Posterior cingulate gyrus (tissue), 11 donors: ENCODE results near the gene NTRK2.

Source experiments
- DNase-seq, 10 donors: peaks; one replicate each; pipeline versions ENCODE4 v3.0.0 to v3.0.0-alpha.2; 2020 to 2021; ENCODE audit warnings: mixed read lengths in 3 of 10
- intact Hi-C: fragments of 100-400 bp; cut with DNase I; formaldehyde crosslinking; loops from one replicate; pipeline ENCODE4 v1.15.1; 2023

Gene NTRK2

DNA sequence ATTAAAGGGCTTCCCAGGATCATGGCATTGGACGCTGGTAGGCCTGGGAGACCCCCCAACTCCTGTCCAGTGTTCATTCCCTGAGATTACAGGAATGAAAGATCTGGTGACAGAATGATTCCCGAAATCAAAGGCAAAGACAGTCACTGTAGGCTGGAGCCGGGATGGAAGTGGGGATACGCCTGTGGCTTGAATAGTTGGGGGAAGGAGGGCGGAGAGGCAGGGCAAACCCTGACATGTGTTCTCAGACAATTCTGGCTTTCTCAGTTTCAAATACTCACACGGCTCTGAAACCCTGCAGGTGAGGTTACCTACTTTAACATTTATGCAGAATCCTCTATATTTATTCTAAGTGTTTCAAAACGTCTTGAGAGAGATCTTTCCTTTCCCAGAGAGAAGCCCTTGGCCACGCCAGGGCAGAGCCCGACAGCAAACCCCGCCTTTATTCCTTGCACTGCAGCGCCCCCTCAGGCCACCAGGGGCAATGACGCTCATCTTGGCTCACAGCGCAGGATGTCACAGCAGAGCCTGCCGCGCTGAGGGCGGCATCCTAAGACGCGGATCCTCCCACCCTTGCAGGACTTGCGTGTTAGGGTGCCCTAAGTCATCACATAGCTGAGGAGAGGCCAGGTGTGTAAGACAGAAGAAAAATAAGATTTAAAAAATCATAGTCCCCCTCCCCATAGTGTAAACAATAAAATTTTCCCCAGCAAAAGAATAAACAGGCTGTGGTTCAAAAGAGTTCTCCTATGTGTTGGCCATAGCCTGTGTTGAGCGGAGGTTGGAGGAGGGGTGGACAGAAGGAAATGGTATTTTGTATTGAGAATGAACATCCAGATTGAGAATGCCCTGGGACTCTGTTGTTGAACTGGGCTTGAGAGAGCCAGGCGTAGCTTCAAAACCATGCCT lies 284.5 kb downstream of the NTRK2 start:
- intact Hi-C loops = loop anchor here (1.0 to 10.0 kb wide), 4 partner anchors 91 to 559 kb away; partner anchors contain the start of gene NTRK2
- DNase-seq = peak; percentile 74 to 97 (median 88)

DNA sequence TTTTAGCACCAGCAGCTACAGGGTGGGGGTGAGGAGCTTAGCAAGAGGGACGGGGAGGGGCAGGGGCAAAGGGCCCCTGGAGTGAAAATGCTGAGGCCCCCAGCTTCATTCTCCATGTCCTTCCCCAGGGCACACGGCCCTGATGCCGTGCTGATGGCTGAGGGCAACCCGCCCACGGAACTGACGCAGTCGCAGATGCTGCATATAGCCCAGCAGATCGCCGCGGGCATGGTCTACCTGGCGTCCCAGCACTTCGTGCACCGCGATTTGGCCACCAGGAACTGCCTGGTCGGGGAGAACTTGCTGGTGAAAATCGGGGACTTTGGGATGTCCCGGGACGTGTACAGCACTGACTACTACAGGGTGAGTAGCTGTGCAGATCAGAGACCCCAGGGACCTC lies 285.6 kb downstream of the NTRK2 start:
- DNase-seq = peak in 1 of 10 donors; percentile 80
- intact Hi-C loops = loop anchor here (2.0 to 10.0 kb wide), 3 partner anchors 90 to 560 kb away; partner anchors contain the start of gene NTRK2

DNA sequence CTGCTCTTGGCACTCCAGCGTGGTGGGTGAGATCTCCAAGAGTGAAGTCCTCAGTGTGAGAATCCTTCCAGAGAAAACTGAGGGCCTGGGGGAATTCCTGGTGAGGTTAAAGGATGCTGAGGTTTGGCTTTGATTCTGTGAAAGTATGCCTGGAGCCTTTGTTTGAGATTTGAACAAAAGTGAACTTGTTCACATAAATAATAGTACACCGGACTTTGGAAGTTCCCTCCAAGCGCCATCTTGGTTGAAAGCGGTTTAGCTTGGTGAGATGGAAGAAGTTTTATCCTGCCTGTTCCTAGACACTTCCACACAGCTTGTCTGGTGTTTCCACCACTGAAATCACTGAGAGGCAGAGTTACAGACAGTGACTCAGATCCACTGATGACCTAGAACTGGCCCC lies 286.4 kb downstream of the NTRK2 start:
- intact Hi-C loops = loop anchor here (2.0 to 10.0 kb wide), 3 partner anchors 89 to 561 kb away; partner anchors contain the start of gene NTRK2
- no peak for DNase-seq

DNA sequence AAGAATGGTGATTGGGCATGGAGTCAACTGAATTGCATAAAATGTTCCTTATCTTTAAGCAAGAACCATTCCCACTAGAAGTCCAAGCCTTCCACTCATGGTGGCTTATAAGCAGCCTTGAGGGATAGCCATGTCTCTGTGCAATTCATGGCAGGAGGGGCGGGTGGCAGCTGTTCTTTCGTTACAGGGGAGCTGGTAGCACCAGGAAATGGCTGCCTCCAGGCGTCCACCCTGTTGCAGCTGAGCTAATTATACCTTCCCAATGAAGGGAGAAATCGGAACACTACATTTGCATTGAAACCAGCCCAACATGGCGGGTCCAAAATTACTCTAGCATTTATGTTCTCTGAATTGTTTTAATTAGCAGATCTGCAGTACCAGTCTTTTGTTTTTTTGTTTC lies 289.8 kb downstream of the NTRK2 start:
- intact Hi-C loops = loop anchor here (10.0 kb wide), 2 partner anchors 85 to 565 kb away; no protein-coding TSS in a partner anchor
- peak in 2 of 10 donors; percentile 56 to 83 for DNase-seq

DNA sequence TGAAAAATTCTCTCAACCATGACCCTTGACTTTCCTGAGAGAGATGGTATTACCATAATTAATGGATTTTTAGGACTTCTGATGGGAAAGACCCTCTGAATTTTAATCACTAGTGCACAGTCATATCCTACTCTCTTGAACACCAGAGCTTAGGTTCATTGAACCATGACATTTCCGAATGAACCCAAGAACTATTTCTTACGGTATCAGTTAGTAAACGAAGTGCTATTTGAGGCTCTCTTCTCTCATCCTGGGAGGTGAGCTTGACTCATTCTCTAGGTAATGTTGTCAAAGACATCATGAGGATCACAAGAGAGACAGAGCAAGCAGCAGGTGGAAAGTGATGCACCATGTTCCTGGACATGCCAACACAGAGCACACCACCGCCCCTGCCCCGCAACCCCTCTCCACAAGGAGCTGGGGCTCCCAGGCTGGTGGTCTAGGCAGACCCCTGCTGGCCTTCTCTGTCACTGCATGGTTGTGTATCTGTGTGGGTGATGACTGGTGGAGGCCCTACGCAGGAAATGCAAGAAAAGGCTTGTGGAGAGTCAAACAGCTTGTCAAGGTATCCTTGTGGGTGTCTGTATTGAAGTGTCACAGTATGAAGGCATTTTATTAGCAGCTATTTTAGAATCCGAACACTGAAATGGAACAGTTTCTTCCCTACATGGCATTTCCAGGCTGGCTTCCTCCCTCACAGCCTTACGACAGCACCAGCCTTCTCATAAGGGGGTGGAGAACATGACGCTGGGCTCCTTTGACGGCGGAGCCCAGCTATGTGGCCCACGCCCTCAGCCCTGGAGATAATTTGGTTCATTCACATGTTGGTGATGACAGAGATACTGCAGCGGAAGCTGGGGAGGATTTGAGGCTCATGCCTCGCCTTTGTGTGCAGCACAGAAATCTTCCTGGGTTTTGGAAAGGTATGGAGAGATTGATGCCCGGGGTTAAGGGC lies 297.6 kb downstream of the NTRK2 start:
- DNase-seq = peak in 8 of 10 donors; percentile 45 to 94 (median 64)
- intact Hi-C loops = no loop called here

DNA sequence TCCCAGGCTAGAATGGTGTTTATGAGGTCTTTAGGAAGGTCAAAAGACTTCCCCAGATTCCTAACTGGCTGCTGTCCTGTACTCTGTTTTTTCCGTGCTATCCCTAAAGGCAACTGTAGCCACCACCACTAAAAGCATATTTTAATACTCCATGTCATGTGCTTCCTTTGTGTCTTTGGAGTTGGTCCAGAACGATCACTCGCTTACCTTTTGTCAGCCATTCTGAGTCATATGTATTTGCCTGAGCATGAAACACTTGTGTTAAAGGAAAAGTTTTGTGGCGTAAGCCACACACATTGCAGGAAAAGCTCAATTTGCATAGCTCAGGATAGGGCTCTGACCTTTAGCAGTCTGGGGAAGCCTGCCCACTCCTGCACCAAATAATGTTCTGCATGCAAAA lies 299.6 kb downstream of the NTRK2 start:
- intact Hi-C loops = no loop called here
- no peak for DNase-seq

DNA sequence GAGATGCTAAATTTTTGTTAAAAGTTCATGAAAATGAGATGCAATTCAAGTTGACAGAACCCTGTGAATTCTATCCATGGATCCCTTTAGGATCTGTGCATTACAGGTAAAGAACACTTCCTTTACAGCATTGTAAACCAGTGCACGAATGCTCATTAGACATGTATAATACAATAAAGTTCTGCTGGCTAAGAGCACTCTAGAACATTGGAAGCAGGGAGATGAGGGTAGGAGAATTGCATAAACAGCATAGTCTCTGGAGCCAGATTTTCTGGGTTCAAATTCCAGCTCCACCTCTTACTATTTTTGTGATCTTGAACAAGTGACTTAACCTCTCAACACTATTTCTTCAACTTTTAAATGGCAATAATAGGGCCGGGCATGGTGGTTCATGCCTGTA lies 300.2 kb downstream of the NTRK2 start:
- intact Hi-C loops = no loop called here
- DNase-seq = no peak

DNA sequence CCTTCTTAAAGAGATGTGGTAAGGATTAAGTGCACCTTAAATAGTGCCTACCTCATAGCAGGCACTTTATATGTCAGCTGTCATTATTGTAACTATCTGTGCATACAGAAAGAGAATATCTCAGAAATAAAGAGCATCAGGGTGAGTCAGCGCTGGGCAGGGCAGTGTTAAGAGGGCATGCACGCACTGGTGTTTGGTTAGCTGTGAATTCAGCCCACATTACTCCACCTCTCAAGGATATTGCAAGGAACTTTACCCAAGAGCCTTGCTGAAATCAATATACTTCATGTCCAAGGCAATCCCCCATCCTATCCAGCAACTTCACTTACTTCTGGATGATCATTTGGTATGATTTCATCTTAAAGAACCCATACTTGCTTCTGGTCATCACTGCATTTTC lies 300.9 kb downstream of the NTRK2 start:
- intact Hi-C loops = no loop called here

DNA sequence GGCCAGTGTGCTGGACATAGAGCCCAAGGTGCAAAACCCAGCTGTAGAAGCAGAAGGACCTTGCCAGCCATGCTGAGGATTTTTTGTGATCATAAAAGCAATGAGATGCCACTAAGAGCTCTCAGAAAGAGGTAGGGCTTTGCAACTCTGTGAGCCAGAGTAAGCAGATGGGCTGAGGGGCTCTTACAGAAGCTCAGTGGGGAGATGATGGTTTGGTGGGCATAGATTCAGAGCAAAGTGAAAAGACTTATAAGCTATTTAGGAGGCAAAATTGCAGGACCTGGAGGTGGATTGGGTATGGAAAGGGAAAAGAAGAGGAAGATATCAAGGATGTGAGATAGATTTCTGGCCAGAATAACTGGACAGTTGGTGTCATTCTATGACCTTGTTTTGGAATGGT lies 302.0 kb downstream of the NTRK2 start:
- intact Hi-C loops = no loop called here
- DNase-seq = no peak

More for the DNA sequence above, 300.9 kb downstream of the NTRK2 start:
- no peak for DNase-seq

DNA sequence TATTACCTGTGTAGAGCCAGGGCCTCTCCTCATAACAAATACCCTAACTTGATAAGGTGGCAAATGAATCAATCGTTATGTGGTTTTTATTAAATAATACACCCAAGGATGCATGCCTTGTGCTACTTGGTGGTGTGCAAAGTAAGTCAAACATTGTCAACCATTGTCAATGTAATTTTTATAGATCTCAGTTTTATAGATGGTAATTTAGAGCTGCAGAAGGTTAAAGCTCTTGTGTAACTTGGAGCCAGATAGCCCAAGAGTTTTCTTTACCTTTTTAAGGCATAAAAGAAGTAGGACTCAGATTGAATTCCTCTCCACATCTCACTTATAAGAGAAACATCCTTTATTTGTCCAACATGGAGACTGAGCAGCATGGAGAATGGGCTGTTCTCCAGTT lies 304.7 kb downstream of the NTRK2 start:
- intact Hi-C loops = no loop called here

DNA sequence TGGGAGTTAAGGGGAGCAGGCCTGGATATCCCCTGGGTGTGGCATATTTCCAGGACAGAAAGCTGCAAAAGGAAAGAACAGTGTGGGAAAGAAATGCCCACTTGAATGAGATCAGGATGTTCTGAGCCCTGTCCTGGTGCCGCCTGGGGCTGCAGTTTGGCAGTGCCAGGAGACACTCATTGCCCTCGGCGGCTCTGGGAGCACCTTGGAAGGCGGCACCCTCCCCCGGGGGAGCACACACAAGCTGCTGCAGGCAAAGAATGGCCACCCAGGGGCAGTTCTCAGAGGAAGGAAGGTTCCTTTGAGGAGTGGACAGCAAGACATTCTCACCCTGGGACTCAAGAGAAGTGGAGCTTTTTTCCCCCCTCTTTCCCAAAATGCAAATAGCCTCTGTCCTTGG lies 305.3 kb downstream of the NTRK2 start:
- DNase-seq = peak in 4 of 10 donors; percentile 60 to 89 (median 77)
- intact Hi-C loops = no loop called here

More for the DNA sequence above, 304.7 kb downstream of the NTRK2 start:
- DNase-seq = no peak

DNA sequence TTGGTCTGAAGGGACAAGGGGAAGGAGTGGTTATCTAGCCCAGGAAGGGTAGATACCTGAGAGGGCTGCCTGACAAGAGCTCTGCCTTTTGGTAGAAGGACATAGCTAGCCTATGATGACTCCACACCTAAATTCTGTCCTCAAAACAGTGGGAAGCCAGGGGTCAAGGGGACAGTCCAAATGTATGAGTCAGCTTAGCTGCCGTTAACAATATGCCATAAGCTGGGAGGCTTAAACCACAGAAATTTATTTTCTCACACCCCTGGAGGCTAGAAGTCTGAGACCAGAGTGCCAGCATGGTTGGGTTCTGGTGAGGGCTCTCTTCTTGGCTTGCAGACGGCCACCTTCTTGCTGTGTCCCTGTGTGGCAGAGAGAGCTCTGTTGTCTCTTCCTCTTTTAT lies 306.4 kb downstream of the NTRK2 start:
- intact Hi-C loops = no loop called here
- DNase-seq = no peak

DNA sequence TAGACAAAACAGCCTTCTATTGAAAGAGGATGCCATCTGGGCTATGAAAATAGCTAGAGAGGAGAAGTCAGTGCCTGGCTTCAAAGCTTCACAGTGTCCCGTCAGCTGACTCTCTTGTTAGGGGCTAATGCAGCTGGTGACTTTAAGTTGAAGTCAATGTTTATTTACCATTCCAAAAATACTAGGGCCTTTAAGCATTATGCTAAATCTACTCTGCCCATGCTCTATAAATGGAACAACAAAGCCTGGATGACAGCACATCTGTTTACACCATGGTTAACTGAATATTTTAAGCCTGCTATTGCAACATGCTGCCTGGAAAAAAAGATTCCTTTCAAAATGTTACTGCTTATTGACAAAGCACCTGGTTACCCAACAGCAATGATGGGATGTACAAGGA lies 309.1 kb downstream of the NTRK2 start:
- intact Hi-C loops = no loop called here
- no peak for DNase-seq

DNA sequence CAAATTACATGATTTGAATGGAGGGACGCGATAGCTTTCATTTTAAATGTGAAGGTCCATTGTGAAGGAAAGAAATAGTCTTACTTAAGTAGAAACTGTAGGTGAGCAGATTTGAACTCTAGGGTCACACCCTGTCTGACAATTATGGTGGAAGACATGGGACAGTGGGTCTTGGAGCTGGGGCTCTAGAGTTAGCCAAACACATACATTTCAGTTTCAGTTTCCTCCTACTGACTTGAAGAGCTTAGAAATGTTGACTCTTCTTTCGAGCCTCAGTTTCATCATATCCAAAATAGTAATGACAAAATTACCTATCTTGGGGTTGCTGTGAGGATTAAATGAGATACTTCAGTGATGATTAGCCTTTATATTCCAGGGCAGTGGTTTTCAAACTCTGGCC lies 314.2 kb downstream of the NTRK2 start:
- DNase-seq = no peak
- intact Hi-C loops = no loop called here

DNA sequence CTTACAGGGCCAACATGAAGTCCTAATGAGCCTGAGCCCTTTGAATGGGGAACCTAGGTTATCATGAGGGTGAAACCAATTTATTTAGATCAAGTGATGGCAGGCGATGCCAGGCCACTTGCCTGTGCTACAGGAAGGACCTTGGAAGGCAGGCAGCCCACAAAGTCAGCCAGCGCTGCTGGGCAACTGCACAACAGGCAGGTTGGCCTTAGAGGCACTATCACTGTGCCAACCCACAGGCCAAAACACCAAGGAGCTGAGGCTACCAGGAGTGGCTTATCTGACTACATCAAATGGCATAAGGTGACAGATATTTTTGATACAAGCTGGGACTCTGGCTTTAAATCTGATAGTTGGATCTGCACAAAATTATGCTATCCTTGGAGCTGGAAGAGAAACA lies 319.1 kb downstream of the NTRK2 start:
- intact Hi-C loops = no loop called here

DNA sequence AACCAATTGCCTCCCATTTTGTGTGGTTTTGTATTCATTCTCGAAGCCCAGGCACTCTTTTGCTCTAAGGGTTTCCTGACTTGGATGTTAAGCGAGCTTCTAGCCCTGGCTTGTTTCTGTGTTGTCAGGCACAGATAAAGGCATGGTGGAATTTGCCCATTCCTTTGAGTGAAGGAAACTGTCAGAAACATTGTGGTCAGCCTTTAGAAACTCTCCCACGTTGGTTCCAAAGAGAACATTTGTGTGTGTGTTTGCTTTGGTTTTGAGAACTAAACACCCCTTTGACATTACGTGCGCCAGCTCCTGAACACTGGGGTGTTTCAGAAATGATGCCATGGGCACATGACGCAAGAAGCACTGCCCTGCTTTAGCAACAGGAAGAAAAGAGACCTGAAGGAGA lies 320.9 kb downstream of the NTRK2 start:
- peak; percentile 33 to 94 (median 67) for DNase-seq
- intact Hi-C loops = loop anchor here (5.0 kb wide), 1 partner anchor 47 kb away; no protein-coding TSS in a partner anchor

More for the DNA sequence above, 319.1 kb downstream of the NTRK2 start:
- DNase-seq = peak in 2 of 10 donors; percentile 11 to 69

DNA sequence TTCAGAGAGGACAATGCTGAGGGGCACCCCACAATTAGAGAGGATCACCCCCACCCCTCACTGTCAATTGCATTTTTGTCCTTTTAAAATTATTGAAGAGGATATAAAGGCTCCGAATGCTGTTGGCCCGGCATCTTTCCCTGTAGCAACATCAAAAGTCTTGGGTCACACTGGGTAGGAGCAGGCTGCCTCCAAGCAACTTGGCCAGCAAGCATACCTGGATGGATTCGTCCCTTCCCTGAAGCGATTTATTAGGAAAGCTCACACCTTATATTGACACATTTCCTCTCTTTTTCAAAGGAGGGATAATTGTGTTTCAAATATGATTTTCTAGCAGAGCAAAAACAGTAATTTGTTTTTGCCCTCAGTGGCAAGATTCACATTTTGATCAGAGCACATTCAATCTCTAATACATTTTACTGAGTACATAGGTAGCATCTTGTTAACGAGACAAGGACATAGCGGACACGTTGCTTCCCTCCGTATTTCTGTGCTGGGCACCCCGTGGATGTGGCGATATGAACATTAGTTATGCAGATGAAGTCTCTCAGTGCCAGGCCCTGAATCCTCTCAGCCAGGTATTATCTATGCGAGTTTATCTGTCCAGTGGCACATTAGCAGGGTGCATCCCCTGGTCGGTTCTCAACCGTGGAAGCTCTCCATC lies 321.5 kb downstream of the NTRK2 start:
- intact Hi-C loops = loop anchor here (5.0 kb wide), 1 partner anchor 46 kb away; no protein-coding TSS in a partner anchor
- peak in 3 of 10 donors; percentile 14 to 86 (median 82) for DNase-seq

DNA sequence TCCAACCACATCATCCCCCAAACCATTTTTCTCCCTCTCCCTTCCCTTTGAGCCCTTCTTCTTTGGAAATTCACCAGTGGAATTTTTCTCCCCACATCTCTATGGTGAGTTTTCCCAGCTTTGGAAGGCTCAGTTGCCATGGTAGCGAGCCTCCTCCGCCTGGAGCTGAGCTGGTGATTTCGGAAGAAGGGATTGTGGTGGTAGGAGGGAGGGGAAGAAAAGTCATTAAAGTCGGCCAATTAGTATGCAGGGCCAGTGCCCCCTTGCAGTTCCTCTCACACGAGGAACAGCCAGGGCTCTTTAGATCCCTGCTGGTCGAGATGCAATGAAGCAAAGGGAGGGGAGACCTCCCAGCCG lies 322.0 kb downstream of the NTRK2 start:
- peak; percentile 27 to 95 (median 73) for DNase-seq
- intact Hi-C loops = loop anchor here (5.0 kb wide), 1 partner anchor 46 kb away; no protein-coding TSS in a partner anchor

DNA sequence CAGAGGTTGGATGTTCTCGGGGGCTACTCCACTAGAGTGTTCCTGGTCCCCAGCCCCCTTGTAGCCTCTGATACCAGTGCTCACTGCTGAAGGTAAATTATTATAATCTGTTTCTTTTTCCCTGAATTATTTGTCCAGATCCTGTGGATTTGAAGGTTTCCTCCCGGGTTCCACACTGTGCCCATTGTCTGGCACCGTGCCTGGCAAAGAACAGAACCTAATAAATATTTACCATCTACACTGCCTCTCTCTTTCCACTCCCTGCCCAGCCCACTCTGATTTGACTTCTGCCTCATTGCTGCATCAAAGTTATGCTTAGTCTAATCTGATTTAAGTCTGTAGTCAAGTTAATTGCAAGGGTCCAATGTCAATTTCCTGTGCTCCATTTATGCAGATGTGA lies 322.9 kb downstream of the NTRK2 start:
- intact Hi-C loops = loop anchor here (5.0 kb wide), 1 partner anchor 45 kb away; no protein-coding TSS in a partner anchor
- no peak for DNase-seq

DNA sequence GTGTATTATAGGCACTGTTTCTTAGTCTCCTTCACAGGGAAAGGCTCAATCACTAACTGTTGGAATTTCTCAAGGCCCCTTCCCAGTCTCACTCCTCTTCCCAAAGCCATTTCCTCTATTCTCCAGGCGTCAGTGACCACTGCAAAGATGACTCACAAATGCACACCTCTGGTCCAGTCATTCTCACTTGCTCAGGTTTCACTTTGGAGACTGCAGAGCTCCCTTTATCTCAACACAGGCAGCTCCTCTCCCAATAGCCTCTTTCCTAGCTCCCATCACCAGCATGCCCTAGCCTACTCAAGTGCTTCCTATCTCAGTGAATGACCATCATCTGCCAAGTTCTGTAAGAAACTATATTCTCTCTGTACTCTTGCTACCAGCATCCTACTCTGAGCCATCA lies 323.6 kb downstream of the NTRK2 start:
- no peak for DNase-seq
- intact Hi-C loops = loop anchor here (5.0 kb wide), 1 partner anchor 44 kb away; no protein-coding TSS in a partner anchor
